ENCODE results near the gene LRRC52. TPM values are rescaled to one million over a fixed set of nuclear protein-coding genes. Genes with fewer than 3 reads are reported as not detected.

The LRRC52 gene
- total RNA-seq, 1 experiment from 2014 or later = not detected

- Histone ChIP-seq H4K20me1 (ENCODE audit: insufficient read depth) (no peaks in the 10 kb centered on the region), H3K4me3 (no peak overlapping the region), H3K4me1 (replicated peaks; ENCODE audit: insufficient read depth) (peaks cover 1% of the 10 kb centered on the region; the same call in 1 of the 2 replicates), H3K9me3 (ENCODE audit: insufficient read depth, low read depth) (no peaks in the 10 kb centered on the region), H3K4me2 (no peak overlapping the region), H3K27me3 (ENCODE audit: insufficient read depth, low read depth) (peaks cover 17% of the 10 kb centered on the region; the same call in 1 of the 2 replicates), H3K36me3 (ENCODE audit: low read depth) (no peaks in the 10 kb centered on the region), H3K27ac (no peak overlapping the region), H3F3A (ENCODE audit: insufficient read depth, low read depth) (no peaks in the 10 kb centered on the region), H2AFZ (no peak overlapping the region), H3K9me2 (ENCODE audit: insufficient read depth) (no peaks in the 10 kb centered on the region), H3K79me2 (ENCODE audit: low read depth) (no peaks in the 10 kb centered on the region)
- no peak for DNase-seq
- TF ChIP-seq, protein P1, sequence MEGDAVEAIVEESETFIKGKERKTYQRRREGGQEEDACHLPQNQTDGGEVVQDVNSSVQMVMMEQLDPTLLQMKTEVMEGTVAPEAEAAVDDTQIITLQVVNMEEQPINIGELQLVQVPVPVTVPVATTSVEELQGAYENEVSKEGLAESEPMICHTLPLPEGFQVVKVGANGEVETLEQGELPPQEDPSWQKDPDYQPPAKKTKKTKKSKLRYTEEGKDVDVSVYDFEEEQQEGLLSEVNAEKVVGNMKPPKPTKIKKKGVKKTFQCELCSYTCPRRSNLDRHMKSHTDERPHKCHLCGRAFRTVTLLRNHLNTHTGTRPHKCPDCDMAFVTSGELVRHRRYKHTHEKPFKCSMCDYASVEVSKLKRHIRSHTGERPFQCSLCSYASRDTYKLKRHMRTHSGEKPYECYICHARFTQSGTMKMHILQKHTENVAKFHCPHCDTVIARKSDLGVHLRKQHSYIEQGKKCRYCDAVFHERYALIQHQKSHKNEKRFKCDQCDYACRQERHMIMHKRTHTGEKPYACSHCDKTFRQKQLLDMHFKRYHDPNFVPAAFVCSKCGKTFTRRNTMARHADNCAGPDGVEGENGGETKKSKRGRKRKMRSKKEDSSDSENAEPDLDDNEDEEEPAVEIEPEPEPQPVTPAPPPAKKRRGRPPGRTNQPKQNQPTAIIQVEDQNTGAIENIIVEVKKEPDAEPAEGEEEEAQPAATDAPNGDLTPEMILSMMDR (conservative IDR thresholded peaks at IDR 0.05) = no peak
- TF ChIP-seq EZH2 (IDR thresholded peaks at IDR 0.05; ENCODE audit: low read depth) = no peak
- ChIA-PET CTCF (no interaction called here), POLR2A (ENCODE audit: unreplicated experiment) (no interaction called here)
- intact Hi-C loops (cut with micrococcal nuclease; ENCODE audit: unreplicated experiment) = no loop called here
- BruUV-seq (replicated peaks) = no TSS peak
Observed at GRCh38 chr1:165544996-165545395, 1.2 kb downstream of the LRRC52 start.

GRCh38 chr1:165545974-165546373 is 2.2 kb downstream of the LRRC52 start:
- no peaks in the 10 kb centered on the region for H3K36me3 ChIP-seq (ENCODE audit: low read depth)
- no peak overlapping the region for H2AFZ ChIP-seq
- no peaks in the 10 kb centered on the region for H3K79me2 ChIP-seq (ENCODE audit: low read depth)
- H4K20me1 ChIP-seq (ENCODE audit: insufficient read depth) = no peaks in the 10 kb centered on the region
- DNase-seq = no peak
- H3K4me3 ChIP-seq = no peak overlapping the region
- no TSS peak for BruUV-seq (replicated peaks)
- H3K4me2 ChIP-seq = no peak overlapping the region
- ChIA-PET POLR2A (ENCODE audit: unreplicated experiment) (no interaction called here), CTCF (no interaction called here)
- no peaks in the 10 kb centered on the region for H3F3A ChIP-seq (ENCODE audit: insufficient read depth, low read depth)
- H3K9me3 ChIP-seq (ENCODE audit: insufficient read depth, low read depth) = no peaks in the 10 kb centered on the region
- no peaks in the 10 kb centered on the region for H3K4me1 ChIP-seq (replicated peaks; ENCODE audit: insufficient read depth)
- TF ChIP-seq, protein P1 (conservative IDR thresholded peaks at IDR 0.05) = no peak
- no peak for TF ChIP-seq EZH2 (IDR thresholded peaks at IDR 0.05; ENCODE audit: low read depth)
- H3K27ac ChIP-seq = no peak overlapping the region
- H3K9me2 ChIP-seq (ENCODE audit: insufficient read depth) = no peaks in the 10 kb centered on the region
- intact Hi-C loops (cut with micrococcal nuclease; ENCODE audit: unreplicated experiment) = no loop called here
- H3K27me3 ChIP-seq (ENCODE audit: insufficient read depth, low read depth) = peaks cover 25% of the 10 kb centered on the region

DNA sequence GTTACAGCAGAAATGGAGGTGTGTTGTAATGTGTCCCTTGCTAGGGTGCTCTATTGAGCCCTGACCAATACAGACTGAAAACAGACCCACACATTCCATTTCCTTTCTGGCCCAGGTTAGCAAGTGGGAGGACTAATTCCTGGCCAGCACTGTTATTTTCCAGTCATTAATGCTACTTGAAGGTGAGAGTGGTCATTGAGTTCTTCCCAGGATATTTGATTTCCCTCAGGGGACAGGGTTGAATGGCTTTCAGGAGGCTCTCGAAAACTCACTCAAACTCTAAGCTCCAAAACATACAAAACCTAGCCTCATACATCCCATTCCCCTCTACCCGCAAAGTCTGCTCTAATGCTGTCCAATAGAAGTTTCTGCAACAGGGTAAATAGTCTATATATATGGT is 6.2 kb downstream of the LRRC52 start:
- no TSS peak for BruUV-seq (replicated peaks)
- Histone ChIP-seq H3K9me3 (ENCODE audit: insufficient read depth, low read depth) (no peaks in the 10 kb centered on the region), H3F3A (ENCODE audit: insufficient read depth, low read depth) (no peaks in the 10 kb centered on the region), H4K20me1 (ENCODE audit: insufficient read depth) (no peaks in the 10 kb centered on the region), H3K4me3 (no peak overlapping the region), H3K36me3 (ENCODE audit: low read depth) (no peaks in the 10 kb centered on the region), H2AFZ (no peak overlapping the region), H3K4me1 (replicated peaks; ENCODE audit: insufficient read depth) (no peaks in the 10 kb centered on the region), H3K27me3 (ENCODE audit: insufficient read depth, low read depth) (peaks cover 21% of the 10 kb centered on the region), H3K9me2 (ENCODE audit: insufficient read depth) (no peaks in the 10 kb centered on the region), H3K79me2 (ENCODE audit: low read depth) (no peaks in the 10 kb centered on the region), H3K27ac (no peak overlapping the region), H3K4me2 (no peak overlapping the region)
- TF ChIP-seq, protein P1 (conservative IDR thresholded peaks at IDR 0.05) = no peak
- no peak for TF ChIP-seq EZH2 (IDR thresholded peaks at IDR 0.05; ENCODE audit: low read depth)
- no peak for DNase-seq
- CTCF ChIA-PET = no interaction called here
- intact Hi-C loops (cut with micrococcal nuclease; ENCODE audit: unreplicated experiment) = no loop called here
- POLR2A ChIA-PET (ENCODE audit: unreplicated experiment) = no interaction called here
